ENCODE measurements around the gene RASL10B. TPM values are rescaled to one million over a fixed set of nuclear protein-coding genes. Genes with fewer than 3 reads are reported as not detected.

RASL10B gene
- total RNA-seq, 4 donors from 2014 or later = 10.3 to 28.1 (median 17.4) TPM

GRCh38 chr17:35742896-35743477, 11.5 kb downstream of the RASL10B start:
- no peaks in the 10 kb centered on the region for H3K9me3 ChIP-seq
- no peak for TF ChIP-seq CTCF (IDR thresholded peaks at IDR 0.05)
- TF ChIP-seq POLR2AphosphoS5 (IDR thresholded peaks at IDR 0.05) = no peak
- no peak for TF ChIP-seq POLR2A (IDR thresholded peaks at IDR 0.05; ENCODE audit: low read depth)
- no peak for TF ChIP-seq EP300 (IDR thresholded peaks at IDR 0.05)
- peaks cover 3 to 83% (median 28%) of the 10 kb centered on the region in 4 donors for H3K27me3 ChIP-seq
- H3K27ac ChIP-seq (replicated peaks in 1 of 4) = no peak overlapping the region
- intact Hi-C loops (cut with DNase I) = no loop called here
- no peak for DNase-seq (ENCODE audit: extremely low spot score)
- no peak overlapping the region for H3K4me3 ChIP-seq
- peaks cover 7 to 22% (median 20%) of the 10 kb centered on the region in 4 donors for H3K4me1 ChIP-seq
- H3K36me3 ChIP-seq = no peaks in the 10 kb centered on the region
- 76% methylated on average over 7 of the region's 7 CpGs for WGBS

GRCh38 chr17:35743626-35744328, 12.3 kb downstream of the RASL10B start:
- Histone ChIP-seq H3K27me3 (peaks cover 8 to 91% (median 30%) of the 10 kb centered on the region in 4 donors), H3K36me3 (no peaks in the 10 kb centered on the region), H3K27ac (replicated peaks in 1 of 4) (no peak overlapping the region), H3K9me3 (no peaks in the 10 kb centered on the region), H3K4me3 (no peak overlapping the region), H3K4me1 (peaks cover 7 to 25% (median 20%) of the 10 kb centered on the region in 4 donors)
- TF ChIP-seq POLR2A (IDR thresholded peaks at IDR 0.05; ENCODE audit: low read depth) (no peak), CTCF (IDR thresholded peaks at IDR 0.05) (no peak)
- 34% methylated on average over 7 of the region's 7 CpGs for WGBS
- no peak for DNase-seq (ENCODE audit: extremely low spot score)
- intact Hi-C loops (cut with DNase I) = no loop called here

GRCh38 chr17:35744830-35745229, 13.4 kb downstream of the RASL10B start:
- DNase-seq (ENCODE audit: extremely low spot score) = no peak
- H3K4me3 ChIP-seq = no peak overlapping the region
- peaks cover 8 to 99% (median 31%) of the 10 kb centered on the region in 4 donors for H3K27me3 ChIP-seq
- no peak overlapping the region for H3K27ac ChIP-seq (replicated peaks in 1 of 4)
- H3K9me3 ChIP-seq = no peaks in the 10 kb centered on the region
- WGBS = 81% methylated on average over 7 of the region's 8 CpGs
- TF ChIP-seq CTCF (IDR thresholded peaks at IDR 0.05) (no peak), POLR2AphosphoS5 (IDR thresholded peaks at IDR 0.05) (no peak), POLR2A (IDR thresholded peaks at IDR 0.05; ENCODE audit: low read depth) (no peak), EP300 (IDR thresholded peaks at IDR 0.05) (no peak)
- intact Hi-C loops (cut with DNase I) = loop anchor here (5.0 kb wide), 4 partner anchors 53 to 433 kb away; no protein-coding TSS in a partner anchor
- no peaks in the 10 kb centered on the region for H3K36me3 ChIP-seq
- H3K4me1 ChIP-seq = peaks cover 10 to 36% (median 24%) of the 10 kb centered on the region in 4 donors

- intact Hi-C loops (cut with DNase I) = loop anchor here (5.0 kb wide), 4 partner anchors 53 to 433 kb away; no protein-coding TSS in a partner anchor
- Histone ChIP-seq H3K36me3 (no peaks in the 10 kb centered on the region), H3K4me3 (no peak overlapping the region), H3K4me1 (peaks cover 10 to 40% (median 28%) of the 10 kb centered on the region in 4 donors), H3K27me3 (peaks cover 8 to 99% (median 33%) of the 10 kb centered on the region in 4 donors), H3K9me3 (no peaks in the 10 kb centered on the region), H3K27ac (replicated peaks in 1 of 4) (no peak overlapping the region)
- DNase-seq (ENCODE audit: extremely low spot score) = no peak
- 100% methylated on average over 2 of the region's 7 CpGs for WGBS
- TF ChIP-seq EP300 (IDR thresholded peaks at IDR 0.05) (no peak), POLR2AphosphoS5 (IDR thresholded peaks at IDR 0.05) (no peak), POLR2A (IDR thresholded peaks at IDR 0.05; ENCODE audit: low read depth) (no peak), CTCF (IDR thresholded peaks at IDR 0.05) (no peak)
Measured at GRCh38 chr17:35745246-35745645, 13.8 kb downstream of the RASL10B start.
